D721Med (cell line): ENCODE measurements around the gene RBM38.

Experiments used
- DNase-seq: peaks from one replicate; pipeline ENCODE4 v3.0.0; 2011; ENCODE audit warnings: low spot score; ENCODE audit not compliant: insufficient read length
- FAIRE-seq: peaks from 2 replicates; lab custom pipeline; 2011; peaks lifted over from hg19 to GRCh38; lab: Jason Lieb, UNC
- TF ChIP-seq, protein P1 (sequence below): IDR thresholded peaks from 2 replicates; pipeline ENCODE4 v1.5.1; 2012; ENCODE audit warnings: mild to moderate bottlenecking, control low read depth; ENCODE audit not compliant: insufficient read depth; ENCODE audit errors: missing control alignments

RBM38 gene

DNA sequence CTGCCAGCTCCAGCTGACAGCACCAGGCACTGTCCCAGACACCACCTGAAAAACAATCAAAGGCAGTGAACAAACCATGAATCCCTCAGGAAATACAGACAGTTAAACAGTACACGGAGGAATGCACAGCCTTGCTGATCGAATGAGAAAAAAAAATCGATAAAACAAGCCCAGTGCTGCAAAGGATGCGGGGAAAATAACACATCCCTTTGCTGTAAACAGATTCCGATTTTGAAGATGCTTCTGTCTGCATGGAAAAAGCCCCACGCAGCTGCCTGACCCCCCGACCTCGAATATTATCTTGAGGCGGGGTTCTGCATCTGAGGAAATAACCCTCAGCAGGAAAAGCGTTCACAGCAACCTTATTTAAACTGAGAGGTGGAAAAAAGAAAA lies 43.9 kb downstream of the RBM38 start:
- no peak for FAIRE-seq
- TF ChIP-seq, protein P1, sequence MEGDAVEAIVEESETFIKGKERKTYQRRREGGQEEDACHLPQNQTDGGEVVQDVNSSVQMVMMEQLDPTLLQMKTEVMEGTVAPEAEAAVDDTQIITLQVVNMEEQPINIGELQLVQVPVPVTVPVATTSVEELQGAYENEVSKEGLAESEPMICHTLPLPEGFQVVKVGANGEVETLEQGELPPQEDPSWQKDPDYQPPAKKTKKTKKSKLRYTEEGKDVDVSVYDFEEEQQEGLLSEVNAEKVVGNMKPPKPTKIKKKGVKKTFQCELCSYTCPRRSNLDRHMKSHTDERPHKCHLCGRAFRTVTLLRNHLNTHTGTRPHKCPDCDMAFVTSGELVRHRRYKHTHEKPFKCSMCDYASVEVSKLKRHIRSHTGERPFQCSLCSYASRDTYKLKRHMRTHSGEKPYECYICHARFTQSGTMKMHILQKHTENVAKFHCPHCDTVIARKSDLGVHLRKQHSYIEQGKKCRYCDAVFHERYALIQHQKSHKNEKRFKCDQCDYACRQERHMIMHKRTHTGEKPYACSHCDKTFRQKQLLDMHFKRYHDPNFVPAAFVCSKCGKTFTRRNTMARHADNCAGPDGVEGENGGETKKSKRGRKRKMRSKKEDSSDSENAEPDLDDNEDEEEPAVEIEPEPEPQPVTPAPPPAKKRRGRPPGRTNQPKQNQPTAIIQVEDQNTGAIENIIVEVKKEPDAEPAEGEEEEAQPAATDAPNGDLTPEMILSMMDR = no peak
- no peak for DNase-seq

DNA sequence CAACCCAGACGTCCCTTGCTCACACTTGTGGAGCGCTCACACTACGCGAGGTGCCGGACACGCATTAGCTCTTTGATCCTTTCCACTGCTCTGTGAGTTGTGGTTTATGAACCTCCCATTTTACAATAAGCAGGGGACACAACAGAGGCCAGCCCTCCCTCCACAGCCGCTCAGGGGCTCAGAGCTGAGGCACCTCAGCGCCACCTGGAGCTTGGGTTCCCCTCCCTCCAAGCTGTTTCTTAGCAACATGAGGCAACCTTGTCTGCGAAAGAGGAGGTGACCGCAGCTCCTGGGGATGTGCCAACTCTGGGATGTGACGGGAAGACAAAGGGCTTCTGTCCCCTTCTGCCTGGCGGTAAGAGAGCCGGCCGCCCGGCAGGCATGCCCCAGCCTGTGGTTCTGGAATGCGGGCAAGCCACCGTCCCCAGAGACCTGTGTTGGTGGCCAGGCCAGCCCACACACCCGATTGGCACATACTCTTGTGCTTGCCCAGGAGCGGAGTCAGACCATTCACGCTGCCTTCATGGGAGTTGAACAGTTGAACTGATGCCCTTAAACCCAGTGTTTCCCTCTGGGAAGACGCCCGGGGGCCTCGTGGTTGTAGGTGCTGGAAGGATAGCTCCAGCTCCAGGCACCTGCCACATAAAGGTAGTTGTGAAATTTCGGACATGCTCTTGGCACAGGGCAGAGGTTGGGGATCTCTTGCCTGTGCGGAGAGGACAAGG lies 44.5 kb downstream of the RBM38 start:
- TF ChIP-seq, protein P1 = no peak
- DNase-seq = no peak
- FAIRE-seq = no peak

- FAIRE-seq (no peak), DNase-seq (no peak)
- TF ChIP-seq, protein P1 = no peak
These were observed 45.0 kb downstream of the RBM38 start for GRCh38 chr20:57436223-57436545.

DNA sequence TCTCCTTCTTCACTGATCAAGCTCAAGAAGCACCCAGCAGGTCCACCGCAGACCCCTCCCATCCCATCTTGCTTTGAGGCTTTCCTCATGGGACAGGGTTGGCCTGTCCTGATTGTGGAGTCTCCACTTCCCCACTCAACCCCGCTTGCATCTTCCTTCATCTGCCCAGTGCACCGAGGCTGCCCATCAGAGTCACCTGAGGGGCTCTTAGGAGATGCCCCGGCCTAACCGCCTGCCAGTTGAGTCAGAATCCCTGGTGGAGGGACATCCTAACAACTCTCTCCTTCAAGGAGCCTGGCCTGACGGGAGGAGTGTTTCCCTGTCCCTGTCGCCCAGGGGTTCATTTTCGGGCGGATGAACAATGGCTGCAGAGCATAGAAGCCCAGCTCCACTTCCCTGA lies 46.1 kb downstream of the RBM38 start:
- FAIRE-seq (no peak), DNase-seq (no peak)
- TF ChIP-seq, protein P1 = no peak

DNA sequence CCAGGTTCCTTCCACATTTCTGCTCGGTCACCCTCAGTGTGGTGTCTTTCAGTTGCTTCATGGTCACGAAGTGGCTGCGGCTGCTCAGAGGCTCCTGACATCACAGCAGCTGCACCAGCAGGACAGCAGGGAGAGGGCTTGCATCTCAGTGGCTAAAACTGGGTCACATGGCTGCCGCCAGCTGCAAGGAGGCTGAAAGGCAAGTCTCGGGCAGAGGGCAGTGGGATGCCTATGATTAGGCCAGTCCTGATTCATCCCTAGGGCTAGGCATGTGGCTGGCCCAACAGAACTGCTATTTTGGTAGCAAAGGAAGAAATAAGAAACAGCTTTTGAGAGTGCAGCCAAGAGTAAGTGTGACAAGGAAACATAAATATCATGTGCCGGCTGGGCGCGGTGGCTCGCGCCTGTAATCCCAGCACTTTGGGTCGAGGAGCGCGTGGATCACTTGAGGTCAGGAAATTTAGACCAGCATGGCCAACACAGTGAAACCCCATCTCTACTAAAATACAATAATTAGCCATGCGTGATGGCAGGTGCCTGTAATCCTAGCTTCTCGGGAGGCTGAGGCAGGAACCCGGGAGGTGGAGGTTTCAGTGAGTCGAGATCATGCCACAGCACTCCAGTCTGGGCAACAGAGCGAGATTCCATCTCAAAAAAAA lies 46.6 kb downstream of the RBM38 start:
- FAIRE-seq (no peak), DNase-seq (no peak)
- TF ChIP-seq, protein P1 = no peak

DNA sequence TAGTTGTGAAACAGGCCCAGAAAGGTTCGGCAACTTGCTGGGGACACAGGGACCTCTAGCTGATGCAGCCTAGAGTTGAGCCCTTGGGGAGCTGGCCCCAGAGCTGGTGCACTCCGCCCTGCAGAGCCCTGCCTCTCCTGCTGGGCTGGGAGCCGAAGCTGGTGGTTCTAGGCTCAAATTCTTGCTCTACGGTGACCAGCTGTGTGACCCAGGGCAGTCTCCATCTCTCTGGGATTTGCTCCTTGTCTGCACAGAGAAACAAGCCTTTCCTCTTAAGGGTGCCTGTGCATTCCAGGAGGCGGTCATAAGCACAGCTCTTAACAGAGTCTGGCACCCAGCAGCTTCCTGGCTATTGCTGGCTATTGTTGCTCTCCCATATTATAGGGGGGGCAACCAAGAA lies 47.4 kb downstream of the RBM38 start:
- TF ChIP-seq, protein P1 = no peak
- FAIRE-seq (no peak), DNase-seq (no peak)

DNA sequence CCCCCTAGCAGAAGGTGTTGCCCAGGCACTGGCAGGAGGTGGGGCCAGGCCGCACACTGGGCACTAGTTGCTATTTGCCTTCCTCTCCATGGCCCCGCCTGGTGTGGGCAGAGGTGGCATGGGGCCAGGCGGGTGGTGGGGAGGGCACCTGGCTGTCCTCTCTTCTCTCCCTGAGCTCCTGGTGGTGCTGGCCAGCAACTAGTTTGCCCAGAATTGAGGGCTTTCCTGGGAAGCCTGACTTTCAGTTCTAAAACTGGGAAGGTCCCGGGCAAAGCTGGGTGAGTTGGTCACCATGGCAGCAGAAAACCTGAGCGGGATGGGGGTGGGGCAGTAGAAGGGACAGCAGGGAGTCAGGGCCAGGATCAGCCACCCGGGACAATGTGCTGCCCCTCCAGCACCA lies 48.2 kb downstream of the RBM38 start:
- TF ChIP-seq, protein P1 = no peak
- DNase-seq = no peak
- FAIRE-seq = no peak
